HG02981 (cell line): ENCODE data around the gene CCDC137.
"Not testable (repeated sequence)": the region's sequence is repeated elsewhere in the genome, so short reads cannot be mapped to it uniquely, and the experiment has no call there.

Source experiments
- ATAC-seq: cut with Tn5 transposase; IDR thresholded peaks from one replicate; pipeline ENCODE4 v1.9.1; 2021; ENCODE audit warnings: mild to moderate bottlenecking, moderate library complexity; ENCODE audit not compliant: unreplicated experiment

Gene CCDC137

GRCh38 chr17:81648707-81649085, 17.8 kb upstream of the CCDC137 start:
- ATAC-seq, result no peak

- ATAC-seq, result no peak
Measured at GRCh38 chr17:81650951-81651350, 15.6 kb upstream of the CCDC137 start.

- no peak for ATAC-seq
Measured at GRCh38 chr17:81651692-81652091, 14.8 kb upstream of the CCDC137 start.

GRCh38 chr17:81652906-81653771, 13.4 kb upstream of the CCDC137 start:
- no peak for ATAC-seq

GRCh38 chr17:81655378-81656117, 11.0 kb upstream of the CCDC137 start:
- ATAC-seq, result no peak

- ATAC-seq, result no peak
Measured at GRCh38 chr17:81656118-81656743, 10.3 kb upstream of the CCDC137 start, which contains the start of gene PDE6G. Gene PDE6G (minus strand): TSS chr17:81656542. CDS start chr17:81653305, 3,237 bp downstream.

- no peak for ATAC-seq
Measured at GRCh38 chr17:81656835-81657234, 9.7 kb upstream of the CCDC137 start.

- ATAC-seq, result no peak
Measured at GRCh38 chr17:81659038-81659437, 7.5 kb upstream of the CCDC137 start.

GRCh38 chr17:81660441-81660840, 6.1 kb upstream of the CCDC137 start:
- ATAC-seq, result no peak

- ATAC-seq, result no peak
Measured at GRCh38 chr17:81662002-81662401, 4.5 kb upstream of the CCDC137 start.

- ATAC-seq, result no peak
Measured at GRCh38 chr17:81664051-81664470, 2.5 kb upstream of the CCDC137 start.

- ATAC-seq, result no peak
Measured at GRCh38 chr17:81665205-81666091, 1.1 kb upstream of the CCDC137 start.

GRCh38 chr17:81666092-81666341, 520 bp upstream of the CCDC137 start:
- ATAC-seq, result no peak

- ATAC-seq, result no peak
Measured at GRCh38 chr17:81667754-81668153, 1.2 kb downstream of the CCDC137 start.

- ATAC-seq, result no peak
Measured at GRCh38 chr17:81672504-81672903, 6.0 kb downstream of the CCDC137 start.

GRCh38 chr17:81672954-81673353, 6.4 kb downstream of the CCDC137 start:
- ATAC-seq, result no peak

GRCh38 chr17:81673561-81674258, 7.2 kb downstream of the CCDC137 start:
- no peak for ATAC-seq

GRCh38 chr17:81675515-81676221, 9.1 kb downstream of the CCDC137 start:
- not testable (repeated sequence) for ATAC-seq

GRCh38 chr17:81676906-81677305, 10.4 kb downstream of the CCDC137 start:
- ATAC-seq, result no peak

GRCh38 chr17:81680150-81680549, 13.6 kb downstream of the CCDC137 start:
- ATAC-seq, result no peak
